MM.1S (cell line): ENCODE results near the gene APOBEC3H.
"Not testable (repeated sequence)": the region's sequence is repeated elsewhere in the genome, so short reads cannot be mapped to it uniquely, and the experiment has no call there.

ENCODE experiments used
- DNase-seq: peaks from one replicate; pipeline ENCODE4 v3.0.0-alpha.2; 2015
- H2AFZ ChIP-seq: fragments of 300-600 bp; sonication (generic); 2 replicates; pipeline ENCODE4 v1.6.0; 2016; ENCODE audit warnings: antibody characterized with exemption, low read length
- H3F3A ChIP-seq: fragments of 300-600 bp; sonication (generic); 2 replicates; pipeline ENCODE4 v1.6.1; 2016; ENCODE audit warnings: mild to moderate bottlenecking, antibody characterized with exemption, low read length, moderate library complexity, mixed read lengths; ENCODE audit not compliant: insufficient read depth
- H3K27ac ChIP-seq: fragments of 300-600 bp; sonication (generic); 2 replicates; pipeline ENCODE4 v1.5.1; 2016; ENCODE audit warnings: mild to moderate bottlenecking, low read length
- H3K27me3 ChIP-seq: fragments of 300-600 bp; sonication (generic); replicated peaks from 2 replicates; pipeline ENCODE4 v1.6.0; 2016; ENCODE audit warnings: low read length; ENCODE audit not compliant: insufficient read depth
- H3K36me3 ChIP-seq: fragments of 300-600 bp; sonication (generic); replicated peaks from 2 replicates; pipeline ENCODE4 v1.6.1; 2016; ENCODE audit warnings: mild to moderate bottlenecking, low read length, mixed read lengths; ENCODE audit not compliant: insufficient read depth
- H3K4me1 ChIP-seq: fragments of 300-600 bp; sonication (generic); 2 replicates; pipeline ENCODE4 v1.6.1; 2016; ENCODE audit warnings: low read length, mixed read lengths
- H3K4me2 ChIP-seq: fragments of 300-600 bp; sonication (generic); 2 replicates; pipeline ENCODE4 v1.6.0; 2016; ENCODE audit warnings: low read depth, low read length
- H3K4me3 ChIP-seq: fragments of 300-600 bp; sonication (generic); 2 replicates; pipeline ENCODE4 v1.5.1; 2016; ENCODE audit warnings: low read length, mixed read lengths
- H3K79me2 ChIP-seq: fragments of 300-600 bp; sonication (generic); 2 replicates; pipeline ENCODE4 v1.6.1; 2016; ENCODE audit warnings: mixed run types, low read length, mixed read lengths
- H3K9ac ChIP-seq: fragments of 300-600 bp; sonication (generic); 2 replicates; pipeline ENCODE4 v1.6.1; 2016; ENCODE audit warnings: low read length, mixed read lengths
- H3K9me2 ChIP-seq: fragments of 300-600 bp; sonication (generic); replicated peaks from 2 replicates; pipeline ENCODE4 v1.6.1; 2016; ENCODE audit warnings: mild to moderate bottlenecking, low read length, mixed read lengths; ENCODE audit not compliant: insufficient read depth
- H3K9me3 ChIP-seq: fragments of 300-600 bp; sonication (generic); replicated peaks from 2 replicates; pipeline ENCODE4 v1.6.1; 2016; ENCODE audit warnings: mild to moderate bottlenecking, low read length, mixed read lengths; ENCODE audit not compliant: insufficient read depth
- H4K20me1 ChIP-seq: fragments of 300-600 bp; sonication (generic); 2 replicates; pipeline ENCODE4 v1.6.1; 2016; ENCODE audit warnings: mild to moderate bottlenecking, low read length, moderate library complexity, mixed read lengths; ENCODE audit not compliant: insufficient read depth
- CTCF ChIP-seq: fragments of 300-600 bp; sonication (generic); IDR thresholded peaks from 2 replicates; pipeline ENCODE4 v1.5.1; 2016; ENCODE audit warnings: antibody characterized with exemption, low read length, mixed read lengths
- EZH2 ChIP-seq: fragments of 300-600 bp; sonication (generic); optimal IDR thresholded peaks from 2 replicates; pipeline ENCODE3; 2017; ENCODE audit warnings: low read depth, mild to moderate bottlenecking, antibody characterized with exemption, low read length, mixed read lengths
- EZH2phosphoT487 ChIP-seq: fragments of 300-600 bp; sonication (generic); IDR thresholded peaks from 2 replicates; pipeline ENCODE4 v1.6.1; 2018; ENCODE audit warnings: antibody characterized with exemption, low read length

Gene APOBEC3H

GRCh38 chr22:39078329-39078728 is 18.7 kb upstream of the APOBEC3H start:
- Histone ChIP-seq H3K27ac (no peak overlapping the region), H3K9ac (no peak overlapping the region), H4K20me1 (no peaks in the 10 kb centered on the region), H2AFZ (no peak overlapping the region), H3K4me1 (peaks cover 9% of the 10 kb centered on the region), H3K27me3 (no peaks in the 10 kb centered on the region), H3F3A (peaks cover 18% of the 10 kb centered on the region), H3K4me3 (0 out of 2 replicates have a peak overlapping the region, but pooled peaks have one; percentile 91), H3K79me2 (peaks cover 34% of the 10 kb centered on the region), H3K9me2 (no peaks in the 10 kb centered on the region), H3K9me3 (no peaks in the 10 kb centered on the region), H3K36me3 (no peaks in the 10 kb centered on the region), H3K4me2 (peak overlapping the region; percentile 76; the same call in 1 of the 2 replicates)
- no peak for DNase-seq
- no peak for TF ChIP-seq EZH2
- no peak for TF ChIP-seq CTCF
- no peak for TF ChIP-seq EZH2phosphoT487

- H3K9me2 ChIP-seq, H3K4me1 ChIP-seq: not testable (repeated sequence)
These were observed 17.9 kb upstream of the APOBEC3H start for GRCh38 chr22:39079054-39079637.

GRCh38 chr22:39080052-39080762 is 16.8 kb upstream of the APOBEC3H start:
- Histone ChIP-seq H3K4me2 (no peak overlapping the region), H3K9me3 (no peaks in the 10 kb centered on the region), H3K79me2 (peaks cover 34% of the 10 kb centered on the region), H3K27me3 (no peaks in the 10 kb centered on the region), H4K20me1 (no peaks in the 10 kb centered on the region), H3K36me3 (no peaks in the 10 kb centered on the region), H3K9me2 (no peaks in the 10 kb centered on the region), H3F3A (peaks cover 7% of the 10 kb centered on the region), H3K27ac (no peak overlapping the region), H3K4me1 (0 out of 2 replicates have a peak, but pooled peaks cover 4% of the 10 kb centered on the region), H2AFZ (no peak overlapping the region), H3K4me3 (no peak overlapping the region), H3K9ac (no peak overlapping the region)
- no peak for TF ChIP-seq CTCF
- no peak for TF ChIP-seq EZH2
- no peak for TF ChIP-seq EZH2phosphoT487
- DNase-seq = no peak

More at GRCh38 chr22:39079054-39079637, 17.9 kb upstream of the APOBEC3H start:
- H3K27me3 ChIP-seq, H3K36me3 ChIP-seq, H3K27ac ChIP-seq, DNase-seq, H3K9me3 ChIP-seq, H3K4me3 ChIP-seq, H3K4me2 ChIP-seq, H3F3A ChIP-seq, H4K20me1 ChIP-seq, H2AFZ ChIP-seq, H3K9ac ChIP-seq: not testable (repeated sequence)
- peaks cover 34% of the 10 kb centered on the region for H3K79me2 ChIP-seq

GRCh38 chr22:39081016-39081415 is 16.0 kb upstream of the APOBEC3H start:
- TF ChIP-seq EZH2phosphoT487 = no peak
- TF ChIP-seq CTCF = no peak
- TF ChIP-seq EZH2 = no peak

More at GRCh38 chr22:39081016-39081415, 16.0 kb upstream of the APOBEC3H start:
- H3K27me3 ChIP-seq = no peaks in the 10 kb centered on the region
- H4K20me1 ChIP-seq = no peaks in the 10 kb centered on the region
- no peak for DNase-seq
- H3K9me3 ChIP-seq = no peaks in the 10 kb centered on the region
- no peak overlapping the region for H3K4me3 ChIP-seq
- no peaks in the 10 kb centered on the region for H3K9me2 ChIP-seq
- peaks cover 34% of the 10 kb centered on the region for H3K79me2 ChIP-seq
- no peak overlapping the region for H2AFZ ChIP-seq
- H3K27ac ChIP-seq = no peak overlapping the region
- no peaks in the 10 kb centered on the region for H3K36me3 ChIP-seq
- H3K9ac ChIP-seq = no peak overlapping the region
- H3F3A ChIP-seq = peaks cover 7% of the 10 kb centered on the region
- H3K4me1 ChIP-seq = no peaks in the 10 kb centered on the region
- no peak overlapping the region for H3K4me2 ChIP-seq
